ENCODE results near the gene MAML2.

The MAML2 gene

GRCh38 chr11:96086111-96086510 lies 256.9 kb downstream of the MAML2 start:
- DNase-seq: no peak

GRCh38 chr11:96085319-96085930 lies 257.6 kb downstream of the MAML2 start:
- DNase-seq: no peak

GRCh38 chr11:96084610-96085318 lies 258.2 kb downstream of the MAML2 start:
- DNase-seq: no peak

- no peak for DNase-seq
Measured at GRCh38 chr11:96082936-96083335, 260.1 kb downstream of the MAML2 start.

- DNase-seq: no peak
Measured at GRCh38 chr11:96082002-96082899, 260.7 kb downstream of the MAML2 start.

GRCh38 chr11:96081561-96081960 lies 261.4 kb downstream of the MAML2 start:
- no peak for DNase-seq

- DNase-seq: no peak
Measured at GRCh38 chr11:96079691-96080090, 263.3 kb downstream of the MAML2 start.

- no peak for DNase-seq
Measured at GRCh38 chr11:96075532-96075959, 267.4 kb downstream of the MAML2 start.

GRCh38 chr11:96074551-96075310 lies 268.3 kb downstream of the MAML2 start:
- DNase-seq: no peak

GRCh38 chr11:96073536-96073935 lies 269.5 kb downstream of the MAML2 start:
- DNase-seq: no peak

- no peak for DNase-seq
Measured at GRCh38 chr11:96072592-96072991, 270.4 kb downstream of the MAML2 start.

- DNase-seq: no peak
Measured at GRCh38 chr11:96070453-96070852, 272.5 kb downstream of the MAML2 start.

GRCh38 chr11:96067160-96067559 lies 275.8 kb downstream of the MAML2 start:
- no peak for DNase-seq

GRCh38 chr11:96065379-96065778 lies 277.6 kb downstream of the MAML2 start:
- no peak for DNase-seq

GRCh38 chr11:96063886-96064285 lies 279.1 kb downstream of the MAML2 start:
- no peak for DNase-seq

- no peak for DNase-seq
Measured at GRCh38 chr11:96063053-96063452, 279.9 kb downstream of the MAML2 start.

GRCh38 chr11:96062134-96062533 lies 280.9 kb downstream of the MAML2 start:
- DNase-seq: no peak

GRCh38 chr11:96061730-96062129 lies 281.3 kb downstream of the MAML2 start:
- no peak for DNase-seq

- DNase-seq: no peak
Measured at GRCh38 chr11:96061069-96061468, 281.9 kb downstream of the MAML2 start.

GRCh38 chr11:96057502-96057901 lies 285.5 kb downstream of the MAML2 start:
- DNase-seq: no peak

- DNase-seq: no peak
Measured at GRCh38 chr11:96056576-96056975, 286.4 kb downstream of the MAML2 start.

- no peak for DNase-seq
Measured at GRCh38 chr11:96055706-96056387, 287.1 kb downstream of the MAML2 start.
